Activated CD4-positive, alpha-beta T cell treated with anti-CD3 and anti-CD28 coated beads, Interleukin-2, amount 50 U/mL, for 24 hours (primary cell): ENCODE measurements around the gene KRTAP10-9.
"Not testable (repeated sequence)": the region's sequence is repeated elsewhere in the genome, so short reads cannot be mapped to it uniquely, and the experiment has no call there.

Source experiments
- DNase-seq, 2 donors: peaks; one replicate each; pipeline ENCODE4 v3.0.0-alpha.2; 2020; ENCODE audit warnings: low read depth in 1 of 2, low spot score in 1 of 2

KRTAP10-9 gene, protein sequence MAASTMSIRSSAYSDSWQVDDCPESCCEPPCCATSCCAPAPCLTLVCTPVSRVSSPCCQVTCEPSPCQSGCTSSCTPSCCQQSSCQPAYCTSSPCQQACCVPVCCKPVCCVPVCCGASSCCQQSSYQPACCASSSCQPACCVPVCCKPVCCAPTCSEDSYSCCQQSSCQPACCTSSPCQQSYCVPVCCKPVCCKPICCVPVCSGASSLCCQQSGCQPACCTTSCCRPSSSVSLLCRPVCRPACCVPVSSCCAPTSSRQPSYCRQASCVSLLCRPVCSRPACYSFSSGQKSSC

DNA sequence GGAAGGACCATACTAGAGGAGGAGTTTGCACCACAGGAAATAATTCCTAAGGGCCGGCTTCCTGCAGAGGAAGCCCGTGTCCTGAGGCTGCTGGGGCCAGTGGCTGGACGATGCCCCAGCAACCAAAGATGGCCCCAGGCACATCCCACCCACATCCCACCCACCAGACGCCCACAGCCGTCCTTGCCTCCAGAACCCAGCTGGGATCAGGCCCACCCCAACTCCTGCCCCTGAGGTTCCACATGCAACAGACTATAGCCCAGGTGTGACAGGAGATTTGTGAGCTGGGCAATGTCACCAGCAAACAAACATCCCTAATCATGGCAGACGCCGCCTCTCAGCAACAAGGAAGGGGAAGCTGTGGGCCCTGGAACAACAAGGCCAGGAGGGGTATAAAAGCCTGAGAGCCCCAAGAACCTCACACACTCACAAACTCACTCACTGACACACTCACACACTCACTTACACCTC, at the start of gene KRTAP10-9:
Gene KRTAP10-9, plus strand, starts transcription at position 421 of the 471 bp plus-strand sequence. CDS start 79 bp downstream, outside the sequence.
- no peak for DNase-seq

DNA sequence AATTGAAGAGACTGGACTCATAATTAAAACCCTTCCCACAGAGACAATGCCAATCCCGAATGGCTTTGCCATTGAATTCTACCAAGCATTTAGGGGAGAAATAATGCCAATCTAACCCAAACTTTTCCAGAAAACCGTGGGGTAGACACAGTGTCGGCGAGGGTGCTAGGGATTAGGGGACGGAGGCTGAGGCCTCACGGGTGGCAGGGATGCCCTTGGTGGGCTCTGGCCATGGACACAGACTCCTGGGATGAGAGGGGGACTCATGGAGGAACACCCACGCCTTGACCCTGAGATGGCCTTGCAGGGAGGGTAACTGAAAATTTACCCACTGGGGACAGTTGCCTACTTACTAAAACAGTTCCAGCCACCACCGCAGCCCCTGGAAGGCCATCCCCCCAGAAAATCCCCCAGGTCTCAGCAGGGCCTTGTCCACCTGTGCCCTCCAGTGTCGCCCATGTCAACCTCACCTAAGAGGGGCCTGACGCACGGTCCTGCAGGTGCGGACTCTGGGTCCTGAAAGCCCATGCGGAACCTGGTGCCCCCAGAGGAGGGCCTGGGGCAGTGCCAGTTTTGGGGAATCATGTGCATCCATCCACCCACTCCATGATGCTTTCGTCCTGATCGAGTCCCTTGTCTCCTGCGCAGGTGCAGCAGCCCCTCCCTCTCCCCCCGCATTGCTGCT, 48.4 kb upstream of the KRTAP10-9 start:
- no peak for DNase-seq

GRCh38 chr21:44579056-44579832, 47.6 kb upstream of the KRTAP10-9 start:
- no peak for DNase-seq

DNA sequence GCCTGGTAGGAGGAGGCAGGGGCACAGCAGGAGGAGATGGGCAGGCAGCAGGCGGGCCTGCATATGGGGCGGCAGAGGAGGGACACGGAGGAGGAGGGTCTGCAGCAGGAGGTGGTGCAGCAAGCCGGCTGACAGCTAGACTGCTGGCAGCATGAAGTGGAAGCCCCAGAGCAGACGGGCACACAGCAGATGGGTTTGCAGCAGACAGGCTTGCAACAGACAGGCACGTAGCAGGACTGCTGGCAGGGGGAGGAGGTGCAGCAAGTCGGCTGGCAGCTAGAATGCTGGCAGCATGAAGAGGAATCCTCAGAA, 47.1 kb upstream of the KRTAP10-9 start:
- DNase-seq = no peak

DNA sequence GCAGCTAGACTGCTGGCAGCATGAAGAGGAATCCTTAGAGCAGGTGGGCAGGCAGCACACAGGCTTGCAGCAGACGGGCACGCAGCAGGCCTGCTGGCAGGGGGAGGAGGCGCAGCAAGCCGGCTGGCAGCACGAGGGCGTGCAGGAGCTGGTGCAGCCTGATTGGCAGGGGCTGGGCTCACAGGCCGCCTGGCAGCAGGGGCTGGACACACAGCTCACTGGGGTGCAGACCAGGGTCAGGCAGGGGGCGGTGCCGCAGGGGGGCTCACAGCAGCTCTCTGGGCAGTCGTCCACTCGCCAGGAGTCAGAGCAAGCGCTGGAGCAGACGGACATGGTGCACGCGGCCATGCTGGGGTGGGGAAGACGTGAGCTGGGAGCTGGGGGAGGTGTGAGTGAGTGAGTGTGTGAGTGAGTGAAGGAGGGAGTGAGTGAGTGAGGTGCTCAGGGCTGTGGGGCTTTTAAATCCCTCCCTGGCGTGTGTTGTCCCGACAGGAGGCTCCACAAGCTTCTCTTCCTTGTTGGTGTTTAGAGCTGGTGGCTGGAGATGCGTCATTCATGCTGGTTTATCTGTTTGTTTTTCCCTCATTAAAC, 46.6 kb upstream of the KRTAP10-9 start, which contains the start of gene KRTAP10-5:
Gene KRTAP10-5, minus strand, starts transcription at position 374 of the 591 bp plus-strand sequence. Its CDS starts 26 bp downstream, at position 348.
- DNase-seq = not testable (repeated sequence)

DNA sequence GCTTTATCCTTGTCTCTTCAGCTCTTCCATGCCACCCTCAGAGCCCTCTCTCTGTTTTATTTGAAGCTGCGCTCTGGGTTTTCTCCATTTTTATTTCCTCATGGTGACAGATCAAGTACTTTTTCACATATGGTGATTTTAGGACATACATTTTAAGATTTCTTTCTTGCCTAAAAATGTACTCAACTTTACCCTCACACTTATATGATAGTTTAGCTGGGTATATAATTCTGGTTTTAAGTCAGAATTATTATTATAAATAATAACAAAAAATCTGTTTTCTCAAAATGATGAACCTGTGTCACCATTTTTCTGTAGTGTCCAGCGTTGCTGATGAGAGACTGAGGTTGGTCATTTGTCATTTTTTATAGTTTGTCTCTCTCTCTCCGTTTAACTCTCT, 45.7 kb upstream of the KRTAP10-9 start:
- no peak for DNase-seq

GRCh38 chr21:44582055-44582454, 44.8 kb upstream of the KRTAP10-9 start:
- no peak for DNase-seq

DNA sequence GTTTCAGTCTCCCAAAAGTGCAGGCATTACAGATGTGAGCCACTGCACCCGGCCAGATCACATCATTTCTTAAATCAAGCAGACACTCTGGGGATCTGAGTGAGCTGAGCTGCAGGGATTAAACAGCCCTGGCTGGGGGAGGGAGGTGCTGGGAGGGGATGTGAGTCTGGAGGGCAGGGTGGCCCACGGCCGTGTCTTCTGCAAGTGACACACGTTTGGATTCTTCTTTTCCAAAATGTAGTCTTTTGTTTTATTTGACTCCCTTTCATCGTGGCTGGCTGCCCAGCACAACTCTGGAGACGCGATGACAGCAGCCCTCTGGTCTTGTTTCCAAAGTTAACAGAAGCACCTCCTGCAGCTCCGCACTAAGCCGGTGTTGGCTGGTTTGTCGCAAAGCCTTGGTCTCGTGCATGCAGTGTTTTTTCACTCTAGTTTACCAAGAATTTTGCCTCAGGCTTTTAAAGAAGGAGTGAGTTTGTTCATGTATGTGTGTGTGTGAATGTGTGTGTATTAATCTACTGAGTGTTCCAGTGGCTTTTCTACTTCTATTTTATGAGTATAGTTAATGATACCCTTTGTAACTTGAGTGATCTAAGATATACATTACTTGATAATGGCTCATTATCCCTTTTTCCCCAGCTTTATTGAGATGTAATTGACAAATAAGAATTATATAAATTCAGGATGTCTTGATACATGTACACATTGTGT, 43.6 kb upstream of the KRTAP10-9 start:
- no peak for DNase-seq

DNA sequence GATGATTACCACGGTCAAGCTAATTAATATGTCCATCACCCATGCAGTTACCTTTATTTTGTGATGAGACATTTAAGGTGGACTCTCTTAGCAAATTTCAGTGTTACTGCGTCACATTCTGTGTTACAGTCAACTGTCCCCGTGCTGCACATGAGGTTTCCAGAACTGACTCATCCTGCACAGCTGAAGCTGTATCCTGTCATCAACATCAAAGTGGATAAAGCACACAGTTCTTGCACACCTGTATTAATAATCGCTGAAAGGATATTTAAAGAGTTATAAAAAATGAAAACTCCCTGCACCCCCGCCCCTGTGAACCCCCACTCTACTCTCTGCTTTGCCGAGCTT, 43.1 kb upstream of the KRTAP10-9 start:
- DNase-seq = peak in 1 of 2 donors; percentile 21

- no peak for DNase-seq
Measured at GRCh38 chr21:44585892-44586291, 41.0 kb upstream of the KRTAP10-9 start.

DNA sequence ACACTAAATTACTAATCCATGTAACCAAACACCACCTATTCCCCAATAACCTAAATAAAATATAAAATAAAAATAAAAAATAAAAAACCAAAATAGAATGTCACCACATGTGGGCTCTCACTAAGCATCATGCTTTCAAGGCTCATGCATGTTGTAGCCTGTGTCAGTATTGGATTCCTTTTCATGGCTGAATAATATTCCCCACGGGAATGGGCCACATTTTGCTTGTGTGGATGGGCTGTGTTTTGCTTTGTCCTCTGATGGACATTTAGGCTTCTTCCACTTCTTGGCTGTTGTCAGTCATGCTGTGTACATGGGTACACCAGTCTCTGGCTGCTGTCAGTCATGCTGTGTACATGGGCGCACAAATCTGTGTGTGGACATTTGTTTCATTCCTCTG, 37.8 kb upstream of the KRTAP10-9 start:
- no peak for DNase-seq

DNA sequence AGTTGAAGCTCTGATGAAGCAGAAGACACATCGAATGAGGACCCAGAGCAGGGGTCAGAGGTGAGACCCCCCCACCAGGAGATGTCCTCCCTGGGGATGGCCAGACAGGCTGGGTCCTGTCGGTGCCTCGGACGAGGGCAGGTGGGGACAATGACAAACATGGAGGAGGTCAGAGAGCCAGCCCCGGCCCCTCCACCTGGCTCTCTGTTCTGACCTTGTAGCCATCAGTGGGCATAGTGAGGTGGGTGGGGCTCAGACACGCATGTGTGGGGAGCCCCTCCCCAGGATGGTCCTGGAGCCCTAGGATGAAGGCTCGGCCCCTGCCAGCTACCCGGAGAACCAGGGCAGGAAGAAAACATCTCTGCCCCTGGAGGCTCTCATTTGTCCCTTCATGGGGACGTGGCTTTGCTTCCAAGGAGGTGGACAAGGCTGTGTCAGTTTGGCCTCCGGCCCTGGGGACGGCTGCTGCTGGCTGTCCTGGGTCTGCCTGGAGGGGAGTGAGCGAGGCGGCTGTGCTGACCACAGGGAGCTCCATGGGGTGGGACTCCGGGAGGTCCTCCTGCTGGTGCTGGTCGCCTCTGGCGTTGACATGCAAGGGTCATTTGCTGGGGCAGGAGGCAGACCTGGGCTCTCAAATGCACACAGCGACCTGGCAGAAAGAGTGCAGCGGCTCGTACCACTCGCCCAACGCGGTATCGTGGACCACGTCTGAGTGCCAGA, 37.1 kb upstream of the KRTAP10-9 start:
- DNase-seq = no peak

DNA sequence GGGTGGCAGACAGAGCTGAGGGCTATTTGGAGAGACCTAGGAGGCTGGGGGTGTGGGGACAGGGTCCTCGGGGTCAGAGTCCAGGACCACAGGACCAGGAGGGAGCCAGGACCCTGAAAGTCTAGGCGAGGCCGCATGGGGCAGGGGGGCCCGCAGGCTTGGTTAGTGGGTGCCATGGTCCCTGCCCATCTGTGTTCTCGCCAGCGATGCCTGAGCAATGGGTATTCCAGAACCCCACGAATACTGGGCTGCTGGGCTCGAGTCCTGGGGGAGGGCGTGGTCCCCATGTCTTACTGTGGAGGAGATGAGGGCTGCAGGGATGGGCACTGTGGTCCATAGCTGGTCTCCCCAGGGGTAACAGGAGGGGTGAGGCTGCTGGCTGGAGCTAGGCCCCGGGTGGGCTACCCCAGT, 36.6 kb upstream of the KRTAP10-9 start:
- DNase-seq = no peak

DNA sequence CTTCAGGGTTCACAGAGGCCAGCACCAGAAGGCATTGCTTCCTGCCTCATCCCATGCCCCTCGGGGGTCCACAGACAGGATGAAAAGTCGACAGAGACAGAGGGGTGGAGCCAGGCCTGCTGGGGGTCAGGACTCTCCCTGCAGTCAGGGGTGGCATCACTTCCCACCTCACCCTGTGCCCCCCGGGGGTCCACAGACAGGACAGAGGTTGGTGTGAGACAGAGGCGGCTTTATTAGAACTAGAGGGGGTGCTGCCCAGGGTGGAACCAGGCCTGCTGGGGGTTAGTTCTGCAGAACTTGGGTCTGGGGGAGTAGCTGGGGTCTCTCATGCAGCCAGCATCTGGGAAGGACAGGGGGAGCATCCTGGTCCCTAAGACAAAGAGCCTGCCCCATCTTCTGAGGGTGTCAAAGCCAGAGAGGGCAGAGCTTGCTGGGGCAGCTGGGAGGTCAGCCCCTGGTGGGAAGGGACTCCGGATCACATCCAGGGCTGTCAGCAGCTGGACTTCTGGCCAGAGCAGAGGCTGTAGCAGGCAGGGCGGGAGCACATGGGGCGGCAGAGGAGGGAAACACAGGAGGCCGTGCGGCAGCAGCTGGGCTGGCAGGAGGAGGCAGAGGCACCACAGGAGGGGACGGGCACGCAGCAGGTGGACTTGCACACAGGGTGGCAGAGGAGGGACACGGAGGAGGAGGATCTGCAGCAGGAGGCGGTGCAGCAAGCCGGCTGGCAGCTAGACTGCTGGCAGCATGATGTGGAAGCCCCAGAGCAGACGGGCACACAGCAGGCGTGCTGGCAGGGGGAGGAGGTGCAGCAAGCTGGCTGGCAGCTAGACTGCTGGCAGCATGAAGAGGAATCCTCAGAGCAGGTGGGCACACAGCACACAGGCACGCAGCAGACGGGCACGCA, 35.7 kb upstream of the KRTAP10-9 start:
- not testable (repeated sequence) for DNase-seq

- DNase-seq = not testable (repeated sequence)
Measured at GRCh38 chr21:44591801-44592130, 35.1 kb upstream of the KRTAP10-9 start.

DNA sequence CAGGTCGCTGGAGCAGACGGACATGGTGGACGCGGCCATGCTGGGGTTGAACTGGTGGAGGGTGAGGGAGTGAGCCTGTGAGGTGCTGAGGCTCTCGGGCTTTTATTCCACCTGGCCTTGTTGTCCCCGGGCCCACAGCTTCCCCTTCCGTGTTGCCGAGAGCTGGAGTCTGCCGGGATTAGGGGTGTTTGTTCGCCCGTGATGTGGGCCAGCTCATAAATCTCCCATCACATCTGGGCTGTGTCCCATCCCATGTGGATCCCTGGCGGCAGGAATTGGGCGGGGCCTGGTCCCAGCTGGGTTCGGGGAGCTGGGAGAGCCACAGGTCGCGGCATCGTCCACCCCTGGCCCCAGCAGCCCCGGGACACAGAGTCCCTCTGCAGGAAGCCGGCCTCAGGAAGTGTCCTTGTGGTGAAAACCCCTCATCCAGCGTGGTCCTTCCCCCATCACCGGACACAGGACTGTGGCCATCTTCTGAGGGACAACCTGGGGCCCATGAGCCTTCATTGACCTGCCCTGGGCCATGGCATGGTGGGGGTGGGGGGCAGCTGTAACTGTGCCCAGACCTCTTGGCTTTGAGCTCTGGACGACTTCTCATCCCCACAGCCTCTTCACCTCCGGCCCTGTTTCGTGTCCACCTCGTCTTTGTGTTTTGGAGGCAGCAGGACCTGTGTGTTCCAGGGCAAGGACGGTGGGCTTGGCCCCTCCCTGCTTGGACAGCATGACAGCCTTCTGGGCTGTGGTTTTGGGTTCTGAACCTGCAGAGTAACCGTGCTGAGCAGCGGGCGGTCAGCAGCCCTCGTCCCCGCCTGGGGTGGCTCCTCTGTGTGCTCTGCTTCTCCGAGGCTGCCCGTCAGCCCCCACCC, 34.2 kb upstream of the KRTAP10-9 start, which contains the start of gene KRTAP10-6:
Gene KRTAP10-6, minus strand, starts transcription at position 60 of the 866 bp plus-strand sequence. Its CDS starts 21 bp downstream, at position 39.
- no peak for DNase-seq

- no peak for DNase-seq
Measured at GRCh38 chr21:44593598-44594405, 33.1 kb upstream of the KRTAP10-9 start.
